ENCODE measurements around the gene ARHGAP15. TPM values are rescaled to one million over a fixed set of nuclear protein-coding genes. Genes with fewer than 3 reads are reported as not detected.

The ARHGAP15 gene
- total and polyA plus RNA-seq, 3 donors from 2014 or later = 2.2 to 15.0 (median 7.7) TPM

- no peak for DNase-seq
- Histone ChIP-seq H3K9me3 (no peaks in the 10 kb centered on the region), H3K4me1 (no peaks in the 10 kb centered on the region), H3K27ac (no peak overlapping the region), H3K27me3 (no peaks in the 10 kb centered on the region), H3K36me3 (ENCODE audit: low read depth, missing control alignments) (no peaks in the 10 kb centered on the region), H3K4me3 (no peak overlapping the region)
- 35 to 60% methylated on average over 2 of the region's 2 CpGs for WGBS, 2 donors
- no peak for TF ChIP-seq POLR2A (IDR thresholded peaks at IDR 0.05)
- TF ChIP-seq CTCF (IDR thresholded peaks at IDR 0.05) = peak in 1 of 3 experiments; percentile 30
- intact Hi-C loops (cut with DNase I; ENCODE audit: low total_unique reads) = no loop called here
Measured at GRCh38 chr2:143171817-143172216, 42.6 kb downstream of the ARHGAP15 start.

- Histone ChIP-seq H3K9me3 (no peaks in the 10 kb centered on the region), H3K4me1 (no peaks in the 10 kb centered on the region), H3K27ac (no peak overlapping the region), H3K4me3 (no peak overlapping the region), H3K27me3 (no peaks in the 10 kb centered on the region), H3K36me3 (ENCODE audit: low read depth, missing control alignments) (no peaks in the 10 kb centered on the region)
- intact Hi-C loops (cut with DNase I; ENCODE audit: low total_unique reads) = no loop called here
- DNase-seq = no peak
- no peak for TF ChIP-seq CTCF (IDR thresholded peaks at IDR 0.05)
- no peak for TF ChIP-seq POLR2A (IDR thresholded peaks at IDR 0.05)
- 97 to 100% methylated on average over 2 of the region's 2 CpGs for WGBS, 2 donors
Measured at GRCh38 chr2:143175438-143175837, 46.2 kb downstream of the ARHGAP15 start.

- 56 to 71% methylated on average over 3 of the region's 3 CpGs for WGBS, 2 donors
- Histone ChIP-seq H3K27me3 (no peaks in the 10 kb centered on the region), H3K9me3 (no peaks in the 10 kb centered on the region), H3K4me1 (no peaks in the 10 kb centered on the region), H3K4me3 (no peak overlapping the region), H3K36me3 (ENCODE audit: low read depth, missing control alignments) (no peaks in the 10 kb centered on the region), H3K27ac (no peak overlapping the region)
- TF ChIP-seq CTCF (IDR thresholded peaks at IDR 0.05) (no peak), POLR2A (IDR thresholded peaks at IDR 0.05) (no peak)
- DNase-seq = no peak
- intact Hi-C loops (cut with DNase I; ENCODE audit: low total_unique reads) = no loop called here
Measured at GRCh38 chr2:143176606-143177005, 47.4 kb downstream of the ARHGAP15 start.

- no peak for DNase-seq
- 51 to 58% methylated on average over 5 of the region's 5 CpGs for WGBS, 2 donors
- Histone ChIP-seq H3K27ac (no peak overlapping the region), H3K27me3 (no peaks in the 10 kb centered on the region), H3K4me1 (no peaks in the 10 kb centered on the region), H3K9me3 (no peaks in the 10 kb centered on the region), H3K4me3 (no peak overlapping the region), H3K36me3 (ENCODE audit: low read depth, missing control alignments) (no peaks in the 10 kb centered on the region)
- TF ChIP-seq CTCF (IDR thresholded peaks at IDR 0.05) (no peak), POLR2A (IDR thresholded peaks at IDR 0.05) (no peak)
- intact Hi-C loops (cut with DNase I; ENCODE audit: low total_unique reads) = no loop called here
Measured at GRCh38 chr2:143177096-143177786, 48.0 kb downstream of the ARHGAP15 start.

GRCh38 chr2:143181494-143181893 lies 52.3 kb downstream of the ARHGAP15 start:
- Histone ChIP-seq H3K9me3 (no peaks in the 10 kb centered on the region), H3K4me3 (no peak overlapping the region)

More at GRCh38 chr2:143181494-143181893, 52.3 kb downstream of the ARHGAP15 start:
- TF ChIP-seq CTCF (IDR thresholded peaks at IDR 0.05) = no peak
- TF ChIP-seq POLR2A (IDR thresholded peaks at IDR 0.05) = no peak
- Histone ChIP-seq H3K27me3 (no peaks in the 10 kb centered on the region), H3K36me3 (ENCODE audit: low read depth, missing control alignments) (no peaks in the 10 kb centered on the region), H3K4me1 (no peaks in the 10 kb centered on the region), H3K27ac (no peak overlapping the region)
- intact Hi-C loops (cut with DNase I; ENCODE audit: low total_unique reads) = no loop called here
- no peak for DNase-seq
